NCI-H1092 treated with DMSO at 0.1 percent for 48 hours (cell line): ENCODE results near the gene EVI5.
"Not testable (repeated sequence)": the region's sequence is repeated elsewhere in the genome, so short reads cannot be mapped to it uniquely, and the experiment has no call there.

Experiments used
- DNase-seq: peaks from one replicate; lab custom pipeline; 2025; lab: John Stamatoyannopoulos, UW

The EVI5 gene

GRCh38 chr1:92791487-92792066 lies 6.7 kb upstream of the EVI5 start:
- DNase-seq, result no peak

- no peak for DNase-seq
Measured at GRCh38 chr1:92790867-92791266, 6.0 kb upstream of the EVI5 start.

GRCh38 chr1:92790081-92790480 lies 5.2 kb upstream of the EVI5 start:
- no peak for DNase-seq

GRCh38 chr1:92786111-92786901 lies 1.4 kb upstream of the EVI5 start:
- no peak for DNase-seq

- no peak for DNase-seq
Measured at GRCh38 chr1:92784021-92784638, 778 bp downstream of the EVI5 start.

- DNase-seq, result not testable (repeated sequence)
Measured at GRCh38 chr1:92783550-92783949, 1.4 kb downstream of the EVI5 start.

- DNase-seq, result no peak
Measured at GRCh38 chr1:92778376-92778775, 6.5 kb downstream of the EVI5 start.

GRCh38 chr1:92774407-92774806 lies 10.5 kb downstream of the EVI5 start:
- no peak for DNase-seq

- not testable (repeated sequence) for DNase-seq
Measured at GRCh38 chr1:92773749-92774148, 11.2 kb downstream of the EVI5 start.

GRCh38 chr1:92769856-92770255 lies 15.1 kb downstream of the EVI5 start:
- DNase-seq, result no peak

- DNase-seq, result no peak
Measured at GRCh38 chr1:92768915-92769314, 16.0 kb downstream of the EVI5 start.

GRCh38 chr1:92768296-92768695 lies 16.6 kb downstream of the EVI5 start:
- no peak for DNase-seq

- DNase-seq, result no peak
Measured at GRCh38 chr1:92764116-92764515, 20.8 kb downstream of the EVI5 start.

GRCh38 chr1:92762355-92762754 lies 22.6 kb downstream of the EVI5 start:
- DNase-seq, result no peak

- DNase-seq, result no peak
Measured at GRCh38 chr1:92759361-92759760, 25.5 kb downstream of the EVI5 start.

GRCh38 chr1:92756537-92756936 lies 28.4 kb downstream of the EVI5 start:
- no peak for DNase-seq

GRCh38 chr1:92755541-92756461 lies 29.1 kb downstream of the EVI5 start:
- no peak for DNase-seq

- no peak for DNase-seq
Measured at GRCh38 chr1:92754719-92755050, 30.2 kb downstream of the EVI5 start.

- DNase-seq, result no peak
Measured at GRCh38 chr1:92754000-92754718, 30.7 kb downstream of the EVI5 start.

- no peak for DNase-seq
Measured at GRCh38 chr1:92752719-92753118, 32.2 kb downstream of the EVI5 start.

GRCh38 chr1:92749024-92749634 lies 35.8 kb downstream of the EVI5 start:
- peak; percentile 51 for DNase-seq
